CD4-positive, CD25-positive, alpha-beta regulatory T cell (primary cell): ENCODE measurements around the gene SEC61A2. TPM values are rescaled to one million over a fixed set of nuclear protein-coding genes. Genes with fewer than 3 reads are reported as not detected.
A peak's percentile ranks its signal among the peaks of the same experiment; 100 is the strongest.
"Not testable (repeated sequence)": the region's sequence is repeated elsewhere in the genome, so short reads cannot be mapped to it uniquely, and the experiment has no call there.

ENCODE experiments used
- ATAC-seq, 2 donors: fragments of 150-1000 bp; cut with Tn5 transposase; one replicate each; pipeline ENCODE4 v1.10.0; 2021; ENCODE audit warnings: low read depth in 2 of 2, moderate number of reproducible peaks in 2 of 2, moderate library complexity in 1 of 2
- DNase-seq, 3 donors: peaks; one replicate each; pipeline versions ENCODE4 v3.0.0 to v3.0.0-alpha.2; 2012 to 2022; ENCODE audit warnings: mixed read lengths in 1 of 3
- H3K27ac ChIP-seq: one replicate; pipeline ENCODE4 v1.7.0; 2013; ENCODE audit warnings: mild to moderate bottlenecking, low read length; ENCODE audit not compliant: insufficient read depth, poor library complexity, severe bottlenecking
- H3K27me3 ChIP-seq: one replicate; pipeline ENCODE4 v1.7.0; 2013; ENCODE audit warnings: low read length; ENCODE audit not compliant: control insufficient read depth, insufficient read depth
- H3K36me3 ChIP-seq: one replicate; pipeline ENCODE4 v1.7.0; 2013; ENCODE audit warnings: mild to moderate bottlenecking, low read length, moderate library complexity; ENCODE audit not compliant: control insufficient read depth, insufficient read depth
- H3K4me1 ChIP-seq: 2 replicates; pipeline ENCODE4 v1.7.0; 2013; ENCODE audit warnings: mild to moderate bottlenecking, low read length; ENCODE audit not compliant: insufficient read depth, control insufficient read depth, poor library complexity, severe bottlenecking
- H3K4me3 ChIP-seq: one replicate; pipeline ENCODE4 v1.7.0; 2013; ENCODE audit warnings: low read depth, mild to moderate bottlenecking, low read length, moderate library complexity
- H3K9me3 ChIP-seq, 2 experiments: 1 replicate in 1 of 2; 2 replicates in 1 of 2; pipeline ENCODE4 v1.7.0; 2013; ENCODE audit warnings: low read length in 2 of 2, mild to moderate bottlenecking in 1 of 2, moderate library complexity in 1 of 2; ENCODE audit not compliant: control insufficient read depth in 2 of 2
- H3K27ac Mint-ChIP-seq, 3 donors: one replicate each; pipeline ENCODE4 v1.8.0; 2020 to 2022; ENCODE audit warnings: mild to moderate bottlenecking in 3 of 3, mixed read lengths in 3 of 3, moderate library complexity in 2 of 3
- H3K27me3 Mint-ChIP-seq: one replicate; pipeline ENCODE4 v1.8.0; 2022; ENCODE audit warnings: mild to moderate bottlenecking, mixed read lengths
- H3K36me3 Mint-ChIP-seq: one replicate; pipeline ENCODE4 v1.8.0; 2020; ENCODE audit warnings: mixed read lengths
- H3K4me1 Mint-ChIP-seq, 4 donors: one replicate each; pipeline ENCODE4 v1.8.0; 2020 to 2022; ENCODE audit warnings: mixed read lengths in 4 of 4, mild to moderate bottlenecking in 1 of 4
- H3K4me3 Mint-ChIP-seq, 4 donors: one replicate each; pipeline ENCODE4 v1.8.0; 2020 to 2022; ENCODE audit warnings: mild to moderate bottlenecking in 4 of 4, mixed read lengths in 4 of 4, moderate library complexity in 3 of 4
- H3K9me3 Mint-ChIP-seq, 7 donors: one replicate each; pipeline ENCODE4 v1.8.0; 2020 to 2022; ENCODE audit warnings: mixed read lengths in 7 of 7, mild to moderate bottlenecking in 3 of 7, moderate library complexity in 2 of 7
- polyA plus RNA-seq, 4 donors: library from polyadenylated mRNA; unstranded; fragments of 300-500 nt; fragmentation: Illumina TruSeq; gene quantifications; one replicate each; pipeline ENCODE4 v1.2.3, GENCODE V29; 2021
- total RNA-seq: library from RNA; stranded (reverse); gene quantifications from one replicate; pipeline ENCODE4 v1.2.3, GENCODE V29; 2022

SEC61A2 gene
- total RNA-seq (25.2 TPM), polyA plus RNA-seq (1 to 10 TPM; 1.6 to 5.4 (median 2.5) TPM)

GRCh38 chr10:12129222-12130111 is at the start of gene SEC61A2:
TSS of gene SEC61A2 (plus strand) at chr10:12129677. CDS start at chr10:12129788, 111 bp downstream.
- Mint-ChIP-seq H3K4me1 (peaks cover 9 to 29% (median 20%) of the 10 kb centered on the region in 4 donors), H3K27ac (peak within 1 kb of the TSS; percentile 84 to 96 (median 92))
- H3K4me3 ChIP-seq = peak within 1 kb of the TSS; percentile 95

GRCh38 chr10:12081470-12081869 is 48.0 kb upstream of the SEC61A2 start:
- Mint-ChIP-seq H3K36me3 (peaks cover 21% of the 10 kb centered on the region), H3K9me3 (peaks cover 0 to 2% (median 0%) of the 10 kb centered on the region in 7 donors), H3K27ac (peak overlapping the region in 1 of 3 donors; percentile 43), H3K4me3 (no peak overlapping the region), H3K4me1 (peaks cover 0 to 7% (median 2%) of the 10 kb centered on the region in 4 donors), H3K27me3 (no peaks in the 10 kb centered on the region)
- Histone ChIP-seq H3K36me3 (peaks cover 6% of the 10 kb centered on the region), H3K9me3 (no peaks in the 10 kb centered on the region), H3K27me3 (no peaks in the 10 kb centered on the region), H3K27ac (no peak overlapping the region), H3K4me1 (no peaks in the 10 kb centered on the region), H3K4me3 (no peak overlapping the region)
- DNase-seq (no peak), ATAC-seq (no peak)

More at GRCh38 chr10:12129222-12130111, at the start of gene SEC61A2:
- Mint-ChIP-seq H3K4me3 (peak within 1 kb of the TSS; percentile 92 to 96 (median 93)), H3K9me3 (no peaks in the 10 kb centered on the region), H3K27me3 (no peaks in the 10 kb centered on the region), H3K36me3 (peaks cover 3% of the 10 kb centered on the region)
- ATAC-seq (peak; percentile 92 to 94), DNase-seq (peak; percentile 94 to 98 (median 97))
- no peaks in the 10 kb centered on the region for H3K9me3 ChIP-seq
- H3K36me3 ChIP-seq = peaks cover 6% of the 10 kb centered on the region
- no peaks in the 10 kb centered on the region for H3K27me3 ChIP-seq
- peaks cover 9% of the 10 kb centered on the region for H3K4me1 ChIP-seq
- peak within 1 kb of the TSS; percentile 90 for H3K27ac ChIP-seq

GRCh38 chr10:12081879-12082557 is 47.5 kb upstream of the SEC61A2 start:
- Mint-ChIP-seq H3K36me3 (peaks cover 24% of the 10 kb centered on the region), H3K27ac (no peak overlapping the region), H3K4me3 (no peak overlapping the region), H3K27me3 (no peaks in the 10 kb centered on the region), H3K4me1 (peaks cover 0 to 7% (median 2%) of the 10 kb centered on the region in 4 donors), H3K9me3 (peaks cover 0 to 2% (median 0%) of the 10 kb centered on the region in 7 donors)
- H3K36me3 ChIP-seq = peaks cover 10% of the 10 kb centered on the region
- H3K9me3 ChIP-seq = no peaks in the 10 kb centered on the region
- no peaks in the 10 kb centered on the region for H3K27me3 ChIP-seq
- H3K27ac ChIP-seq = no peak overlapping the region
- DNase-seq (no peak), ATAC-seq (no peak)
- no peak overlapping the region for H3K4me3 ChIP-seq
- H3K4me1 ChIP-seq = no peaks in the 10 kb centered on the region

GRCh38 chr10:12088919-12089318 is 40.6 kb upstream of the SEC61A2 start:
- H3K9me3 Mint-ChIP-seq = no peaks in the 10 kb centered on the region
- no peaks in the 10 kb centered on the region for H3K27me3 Mint-ChIP-seq
- ATAC-seq (no peak), DNase-seq (no peak)
- H3K4me1 Mint-ChIP-seq = no peaks in the 10 kb centered on the region
- H3K4me3 Mint-ChIP-seq = no peak overlapping the region
- no peaks in the 10 kb centered on the region for H3K27me3 ChIP-seq
- no peak overlapping the region for H3K27ac Mint-ChIP-seq
- peaks cover 36% of the 10 kb centered on the region for H3K36me3 Mint-ChIP-seq
- no peaks in the 10 kb centered on the region for H3K4me1 ChIP-seq
- no peak overlapping the region for H3K27ac ChIP-seq
- H3K9me3 ChIP-seq = no peaks in the 10 kb centered on the region
- H3K36me3 ChIP-seq = peaks cover 35% of the 10 kb centered on the region
- no peak overlapping the region for H3K4me3 ChIP-seq

GRCh38 chr10:12091421-12091820 is 38.1 kb upstream of the SEC61A2 start:
- no peaks in the 10 kb centered on the region for H3K9me3 Mint-ChIP-seq
- H3K27ac Mint-ChIP-seq = no peak overlapping the region
- H3K27me3 Mint-ChIP-seq = no peaks in the 10 kb centered on the region
- Histone ChIP-seq H3K4me1 (no peaks in the 10 kb centered on the region), H3K27ac (no peak overlapping the region), H3K27me3 (no peaks in the 10 kb centered on the region), H3K4me3 (no peak overlapping the region), H3K9me3 (no peaks in the 10 kb centered on the region), H3K36me3 (peaks cover 40% of the 10 kb centered on the region)
- ATAC-seq = no peak
- no peak overlapping the region for H3K4me3 Mint-ChIP-seq
- no peak for DNase-seq
- peaks cover 40% of the 10 kb centered on the region for H3K36me3 Mint-ChIP-seq
- peaks cover 0 to under 1% (median 0%) of the 10 kb centered on the region in 4 donors for H3K4me1 Mint-ChIP-seq

- H3K4me3 Mint-ChIP-seq, H3K4me3 ChIP-seq, H3K27me3 ChIP-seq, DNase-seq, H3K4me1 ChIP-seq, H3K9me3 ChIP-seq, H3K27ac ChIP-seq, ATAC-seq, H3K27me3 Mint-ChIP-seq, H3K4me1 Mint-ChIP-seq, H3K9me3 Mint-ChIP-seq, H3K27ac Mint-ChIP-seq: not testable (repeated sequence)
- H3K36me3 ChIP-seq = peaks cover 43% of the 10 kb centered on the region
- peaks cover 35% of the 10 kb centered on the region for H3K36me3 Mint-ChIP-seq
These were observed 32.1 kb upstream of the SEC61A2 start for GRCh38 chr10:12097361-12097760.

- H3K27me3 ChIP-seq = no peaks in the 10 kb centered on the region
- no peaks in the 10 kb centered on the region for H3K9me3 ChIP-seq
- no peak overlapping the region for H3K4me3 ChIP-seq
- Mint-ChIP-seq H3K9me3 (no peaks in the 10 kb centered on the region), H3K4me1 (peaks cover 0 to 9% (median 1%) of the 10 kb centered on the region in 4 donors), H3K27me3 (no peaks in the 10 kb centered on the region), H3K36me3 (peaks cover 35% of the 10 kb centered on the region), H3K27ac (no peak overlapping the region), H3K4me3 (no peak overlapping the region)
- DNase-seq = no peak
- H3K36me3 ChIP-seq = peaks cover 43% of the 10 kb centered on the region
- H3K4me1 ChIP-seq = no peaks in the 10 kb centered on the region
- ATAC-seq = no peak
- H3K27ac ChIP-seq = no peak overlapping the region
These were observed 31.7 kb upstream of the SEC61A2 start for GRCh38 chr10:12097791-12098190.
